ENCODE measurements around the gene POM121L2.
"Not testable (repeated sequence)": the region's sequence is repeated elsewhere in the genome, so short reads cannot be mapped to it uniquely, and the experiment has no call there.

Gene POM121L2

DNA sequence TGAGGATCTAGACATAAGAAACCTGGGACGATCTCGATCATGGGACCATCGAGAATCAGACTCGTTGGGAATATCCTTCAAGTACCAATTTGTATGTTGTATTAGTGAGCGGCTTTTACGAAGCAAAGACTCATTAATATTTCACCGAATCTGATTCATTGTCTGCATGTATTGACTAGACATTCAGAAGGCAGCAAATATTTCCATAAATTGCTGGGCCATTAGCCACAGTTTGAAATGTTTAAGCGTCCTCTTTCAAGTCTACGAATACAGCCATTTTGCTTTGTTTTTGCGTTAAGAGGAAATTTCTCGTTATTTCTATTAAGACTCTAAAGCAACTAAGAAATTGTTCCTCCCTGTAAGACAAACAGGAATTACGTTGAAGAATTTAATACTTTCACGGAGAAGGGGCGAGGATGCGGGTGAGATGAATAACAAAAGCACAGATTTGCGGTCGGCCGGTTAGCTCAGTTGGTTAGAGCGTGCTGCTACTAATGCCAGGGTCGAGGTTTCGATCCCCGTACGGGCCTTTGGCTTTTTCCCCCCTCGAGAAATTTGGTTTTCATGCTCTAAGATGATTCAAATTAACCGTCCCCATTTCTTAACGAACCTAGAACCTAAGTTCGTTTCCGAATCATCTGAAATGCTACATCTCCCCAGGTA, 18.5 kb downstream of the POM121L2 start:
- no peak for DNase-seq (ENCODE audit: low read depth)

GRCh38 chr6:27290850-27291208, 21.2 kb downstream of the POM121L2 start:
- no peak for DNase-seq (ENCODE audit: low read depth)

DNA sequence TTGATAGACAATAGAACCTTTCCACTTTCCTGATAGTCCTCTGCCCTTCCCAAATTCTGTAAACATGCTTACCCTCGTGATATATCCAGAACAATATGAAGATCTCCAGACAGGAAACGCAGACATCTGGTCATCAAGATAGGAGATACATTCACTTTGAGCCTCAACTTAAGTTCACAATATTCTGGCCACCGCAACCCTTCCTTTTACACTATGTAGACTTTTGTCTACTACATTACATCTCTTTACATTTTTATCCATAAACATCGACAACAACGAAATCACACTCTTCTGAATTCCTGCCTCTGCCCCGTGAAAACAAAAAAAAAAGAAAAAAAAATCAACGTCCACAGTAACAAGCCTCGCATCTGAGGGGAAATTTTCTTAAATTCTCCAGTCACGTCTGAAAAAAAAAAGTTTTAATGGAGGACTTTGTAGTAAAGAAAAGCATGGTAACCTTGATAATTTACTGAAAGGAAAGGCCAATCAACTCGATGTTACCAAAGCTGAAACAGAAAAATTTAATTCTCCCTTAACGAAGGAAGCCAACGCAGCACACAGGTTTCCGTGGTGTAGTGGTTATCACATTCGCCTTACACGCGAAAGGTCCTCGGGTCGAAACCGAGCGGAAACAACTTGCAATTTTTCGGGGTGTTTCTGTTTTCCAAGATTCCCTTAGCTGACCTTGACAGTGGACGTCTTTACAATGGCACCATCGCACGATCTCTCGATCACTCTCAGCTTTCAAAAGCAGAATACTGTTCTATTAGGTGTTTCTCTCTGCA, 21.8 kb downstream of the POM121L2 start:
- no peak for DNase-seq (ENCODE audit: low read depth)

DNA sequence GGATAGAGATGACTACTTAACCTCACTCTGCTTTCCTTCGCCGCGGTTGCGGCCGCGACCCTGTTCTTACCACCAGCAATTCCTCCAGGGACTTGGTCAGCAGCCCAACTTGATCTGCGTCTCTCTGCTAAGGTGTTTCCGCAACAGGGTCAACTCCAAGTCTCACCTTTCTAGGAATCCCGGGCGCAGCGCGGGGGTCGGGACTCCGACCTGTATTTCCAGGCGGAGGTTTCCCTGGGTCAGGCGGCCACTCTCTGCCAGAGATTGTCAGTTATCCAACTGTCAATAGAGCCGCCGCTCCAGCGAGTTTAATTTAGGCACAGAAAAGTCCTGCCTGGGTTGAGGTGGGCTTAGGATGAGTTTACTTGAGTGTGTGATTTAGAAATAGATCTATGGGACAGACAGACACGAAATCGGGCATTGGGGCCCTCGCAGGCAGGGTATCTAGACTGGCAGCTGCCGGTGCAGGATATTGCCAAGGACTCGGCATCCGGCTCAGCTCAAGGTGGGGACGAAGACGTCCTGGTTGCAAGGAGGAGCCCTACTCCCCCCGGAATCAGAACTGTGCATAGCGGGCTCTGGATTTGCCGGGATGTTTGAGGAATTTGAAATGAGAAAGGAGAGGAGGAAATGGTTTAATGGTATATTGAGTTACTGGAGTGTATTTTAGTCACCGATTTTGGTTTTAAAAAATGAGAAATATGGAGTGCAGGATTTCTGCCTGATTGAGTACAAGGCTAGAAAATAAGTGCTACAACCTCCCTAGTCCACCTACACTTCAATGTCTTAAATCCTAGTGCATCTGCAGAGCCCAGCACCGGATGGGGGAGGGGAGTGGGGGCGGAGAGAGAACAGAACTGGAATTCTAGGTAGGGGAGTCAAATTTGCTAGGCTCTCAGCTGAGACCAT, 23.7 kb downstream of the POM121L2 start:
- DNase-seq (ENCODE audit: low read depth): no peak

GRCh38 chr6:27287751-27288135, 24.3 kb downstream of the POM121L2 start:
- DNase-seq (ENCODE audit: low read depth): no peak

DNA sequence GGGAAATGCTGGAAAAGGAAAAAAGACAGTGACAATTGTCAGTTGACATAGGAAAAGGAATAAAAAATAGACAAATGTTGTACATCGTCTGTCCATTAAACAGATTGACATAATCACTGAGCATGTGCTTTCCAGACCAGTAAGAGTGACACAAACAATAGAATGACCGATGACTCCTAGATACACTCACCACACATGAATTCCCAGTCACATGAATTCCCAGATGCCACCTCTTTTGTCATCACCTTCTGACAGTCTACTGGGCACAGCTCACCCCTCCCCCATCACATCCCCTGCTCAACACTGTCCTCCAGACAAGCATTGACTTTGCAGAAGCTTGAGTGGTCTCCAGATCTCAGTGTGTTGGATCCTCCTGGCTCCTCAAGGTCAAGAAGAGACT, 25.9 kb downstream of the POM121L2 start:
- DNase-seq (ENCODE audit: low read depth): no peak

DNA sequence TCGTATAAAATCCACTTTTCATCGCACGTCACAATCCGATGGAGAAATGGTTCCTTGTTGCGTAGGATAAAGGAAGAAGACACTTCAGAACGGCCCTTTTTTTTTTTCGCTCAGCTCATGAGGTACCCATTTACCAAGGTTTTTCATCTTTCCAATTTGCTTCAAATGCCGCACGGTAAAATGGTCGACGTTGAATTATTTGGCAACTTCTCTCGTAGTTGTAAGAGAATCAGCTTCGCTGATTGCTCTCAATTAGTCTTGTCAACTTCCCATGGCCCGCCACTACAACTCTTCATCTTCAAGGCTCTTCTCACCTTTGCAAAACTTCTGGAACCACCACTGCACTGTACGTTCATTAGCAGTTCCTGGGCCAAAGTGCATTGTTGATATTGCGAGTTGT, 28.8 kb downstream of the POM121L2 start:
- no peak for DNase-seq (ENCODE audit: low read depth)

DNA sequence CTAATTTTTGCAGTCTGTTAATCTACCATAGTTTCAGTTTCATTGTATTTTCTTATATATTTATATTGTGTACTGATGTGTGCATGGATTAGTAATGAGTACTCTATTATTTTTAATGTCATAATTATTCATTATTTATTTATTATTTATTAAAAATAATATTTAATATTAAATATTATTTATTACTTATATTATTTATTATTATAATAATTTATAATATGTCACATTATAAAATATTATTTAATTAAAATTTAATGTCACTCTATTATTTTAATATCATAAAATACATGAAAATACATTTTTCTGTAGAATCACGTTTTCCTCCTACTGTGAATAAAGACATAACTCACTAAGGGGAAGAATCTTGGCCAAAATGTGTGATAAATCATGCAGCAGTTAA, 30.5 kb downstream of the POM121L2 start:
- no peak for DNase-seq (ENCODE audit: low read depth)

DNA sequence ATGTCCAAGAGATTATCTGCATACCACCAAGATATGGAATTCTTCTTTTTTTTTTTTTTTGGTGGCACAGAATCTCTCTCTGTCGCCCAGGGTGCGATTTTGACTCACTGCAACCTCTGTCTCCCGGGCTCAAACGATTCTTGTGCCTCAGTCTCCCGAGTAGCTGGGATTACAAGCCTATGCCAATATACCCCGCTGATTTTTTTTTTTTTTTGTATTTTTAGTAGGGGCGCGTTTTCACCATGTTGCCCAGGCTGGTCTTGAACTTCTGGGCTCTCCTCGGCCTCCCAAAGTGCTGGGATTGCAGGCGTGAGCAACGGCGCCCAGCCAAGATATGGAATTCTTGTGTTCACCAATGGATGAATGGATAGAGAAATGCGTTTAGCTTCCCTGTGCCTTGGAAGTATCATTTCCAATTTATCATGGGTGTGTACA, 31.0 kb downstream of the POM121L2 start:
- DNase-seq (ENCODE audit: low read depth): no peak

DNA sequence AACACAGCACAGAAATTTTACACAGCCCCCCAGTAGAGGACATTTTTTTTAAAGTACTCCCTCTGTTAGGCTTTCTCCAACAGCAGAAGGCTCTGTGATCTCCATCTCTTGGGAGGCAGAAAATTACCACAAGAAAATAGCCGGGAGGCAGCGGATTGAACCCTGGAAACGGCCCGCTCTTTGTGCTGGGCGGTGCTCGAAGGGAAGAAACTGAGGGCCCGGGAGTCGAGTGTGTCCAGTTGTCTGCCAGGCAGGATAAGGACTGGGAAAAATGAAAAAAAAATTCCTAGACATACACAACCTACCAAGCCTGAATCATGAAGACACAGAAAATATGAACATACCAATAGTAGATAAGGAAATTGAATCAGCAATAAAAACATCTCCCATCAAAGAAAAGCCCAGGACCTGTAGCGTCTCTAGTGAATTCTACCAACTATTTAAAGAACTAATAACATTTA, 31.5 kb downstream of the POM121L2 start:
- no peak for DNase-seq (ENCODE audit: low read depth)

- DNase-seq (ENCODE audit: low read depth): no peak
These were observed 32.0 kb downstream of the POM121L2 start for GRCh38 chr6:27280064-27280539.

DNA sequence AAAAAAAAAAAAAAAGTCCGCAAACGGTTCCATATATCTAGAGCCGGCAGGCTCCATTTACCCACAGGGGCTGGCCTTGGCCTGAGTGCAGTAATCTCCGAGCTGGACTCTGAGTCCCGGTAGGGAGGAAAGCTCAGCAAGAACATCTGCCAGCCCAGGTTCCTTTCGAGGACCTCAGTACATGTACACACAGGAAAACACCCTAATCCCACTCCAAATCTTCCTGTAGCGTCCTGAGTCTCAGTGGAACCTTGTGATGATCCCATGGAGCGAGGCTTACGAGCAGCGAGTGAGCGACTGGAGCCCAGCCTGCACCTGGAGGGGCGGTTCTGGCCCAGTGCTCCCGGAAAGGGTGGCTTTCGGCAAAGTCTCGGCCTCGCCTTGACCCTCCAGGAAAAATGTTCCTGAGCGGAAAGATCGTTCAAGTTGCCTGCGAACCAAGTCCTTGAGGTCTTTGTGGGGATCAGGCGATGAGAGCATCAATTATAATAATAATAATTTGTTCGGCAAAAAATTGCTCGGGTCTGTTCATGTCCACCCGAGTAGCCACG, 32.5 kb downstream of the POM121L2 start:
- DNase-seq (ENCODE audit: low read depth): no peak

- no peak for DNase-seq (ENCODE audit: low read depth)
These were observed 36.8 kb downstream of the POM121L2 start for GRCh38 chr6:27275025-27275956.

DNA sequence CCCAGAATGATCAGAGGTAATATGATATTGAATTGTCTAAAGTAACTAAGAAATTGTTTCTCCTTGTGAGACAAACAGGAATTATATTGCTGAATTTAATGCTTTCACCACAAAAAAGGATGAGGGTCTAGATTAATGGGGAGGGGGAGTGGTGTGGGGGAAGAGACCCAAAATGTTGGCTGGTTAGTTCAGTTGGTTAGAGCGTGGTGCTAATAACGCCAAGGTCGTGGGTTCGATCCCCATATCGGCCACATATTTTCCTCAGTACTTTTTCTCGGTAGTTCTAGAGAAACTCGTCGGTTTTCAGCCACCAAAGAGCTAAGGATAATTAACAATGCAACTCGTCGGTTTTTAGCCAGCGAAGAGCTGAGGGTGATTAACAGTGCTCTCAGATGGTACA, 38.3 kb downstream of the POM121L2 start:
- no peak for DNase-seq (ENCODE audit: low read depth)

GRCh38 chr6:27268803-27269202, 43.3 kb downstream of the POM121L2 start:
- no peak for DNase-seq (ENCODE audit: low read depth)

DNA sequence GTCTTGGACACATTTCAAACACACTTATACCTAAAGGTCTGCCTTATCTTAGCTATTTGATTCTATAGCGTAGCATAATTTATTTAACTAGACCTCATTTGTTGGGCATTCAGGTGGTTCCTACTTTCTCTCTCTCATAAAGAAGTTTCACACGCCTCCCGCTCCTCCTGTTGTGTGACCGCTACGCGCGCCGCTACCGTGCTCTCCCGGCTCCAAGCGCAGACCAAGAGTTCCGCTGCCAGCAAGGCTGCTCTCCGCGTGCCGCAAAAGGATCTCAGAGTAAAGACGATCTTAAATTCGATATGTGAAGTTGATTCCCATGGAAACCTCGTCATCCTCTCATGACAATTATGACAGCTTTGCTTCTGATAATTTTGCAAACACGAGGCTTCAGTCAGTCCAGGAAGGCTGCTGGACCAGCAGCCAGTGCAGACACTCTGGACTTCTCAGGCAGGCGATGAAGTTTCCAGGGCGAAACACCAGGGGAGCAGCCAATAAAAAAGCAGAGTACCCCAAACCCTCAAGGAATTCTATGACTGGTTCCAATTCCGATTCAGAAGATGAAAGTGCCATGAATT, 44.1 kb downstream of the POM121L2 start:
- no peak for DNase-seq (ENCODE audit: low read depth)

GRCh38 chr6:27267003-27267402, 45.1 kb downstream of the POM121L2 start:
- not testable (repeated sequence) for DNase-seq (ENCODE audit: low read depth)

DNA sequence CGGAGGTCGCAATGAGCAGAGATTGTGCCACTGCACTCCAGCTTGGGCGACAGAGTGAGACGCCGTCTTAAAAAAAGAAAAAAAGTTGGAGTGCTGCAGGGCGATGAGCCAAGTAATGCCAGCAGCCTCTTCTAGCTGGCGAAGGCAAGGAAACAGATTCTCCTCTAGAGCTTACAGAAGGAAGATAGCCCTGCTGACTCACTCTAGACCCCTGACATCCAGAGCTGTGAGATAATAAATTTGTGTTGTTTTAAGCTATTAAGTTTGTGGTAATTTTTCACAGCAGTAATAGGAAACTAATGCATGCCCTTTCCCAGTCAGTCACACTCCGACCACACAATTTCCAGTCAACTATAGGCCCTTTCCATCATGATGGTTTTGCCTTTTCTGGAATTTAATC, 48.2 kb downstream of the POM121L2 start:
- no peak for DNase-seq (ENCODE audit: low read depth)

DNA sequence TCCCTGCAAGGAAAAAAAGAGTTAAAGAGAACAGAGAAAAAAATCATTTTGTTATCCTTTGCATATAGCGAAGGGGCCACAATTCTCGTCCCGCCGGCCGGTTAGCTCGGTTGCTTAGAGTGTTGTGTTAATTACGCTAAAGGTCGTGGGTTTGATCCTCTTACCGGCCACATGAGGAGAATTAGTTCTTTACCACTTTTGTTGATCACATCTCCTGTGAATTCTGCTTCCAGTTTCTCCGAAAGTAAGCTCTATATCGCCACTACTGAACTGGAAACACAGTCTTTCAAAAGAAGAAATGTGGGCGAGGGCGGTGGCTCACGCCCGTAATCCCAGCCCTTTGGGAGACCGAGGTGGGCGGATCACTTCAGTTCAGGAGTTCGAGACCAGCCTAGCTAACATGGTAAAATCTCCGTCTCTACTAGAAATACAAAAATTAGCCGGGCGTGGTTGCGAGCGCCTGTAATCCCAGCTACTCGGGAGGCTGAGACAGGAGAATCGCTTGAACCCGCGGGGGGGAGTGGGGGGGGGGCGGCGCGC, 51.2 kb downstream of the POM121L2 start:
- DNase-seq (ENCODE audit: low read depth): no peak

DNA sequence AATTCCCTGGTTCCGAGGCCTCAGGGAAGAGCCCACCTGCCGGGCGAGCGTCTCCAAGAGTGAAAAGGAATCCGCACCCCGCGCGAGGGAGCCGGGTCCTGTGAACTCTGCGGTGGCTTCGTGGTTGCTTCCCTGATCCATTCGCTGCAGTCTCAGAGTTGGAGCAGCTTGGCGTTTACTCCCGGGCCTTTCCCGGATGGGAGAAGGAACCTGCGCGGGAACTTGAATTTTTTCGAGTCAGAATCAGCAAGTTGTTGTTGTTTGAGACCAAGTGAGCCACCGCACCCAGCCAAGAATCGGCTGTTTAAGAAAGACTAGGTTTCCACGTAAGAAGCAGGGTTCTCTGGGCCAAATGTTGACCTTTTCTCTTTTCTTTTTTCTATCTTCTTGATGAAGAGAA, 51.7 kb downstream of the POM121L2 start:
- no peak for DNase-seq (ENCODE audit: low read depth)

Measured in GM04504 (cell line).